HG02623 (cell line): ENCODE data around the gene RPL11.
"Not testable (repeated sequence)": the region's sequence is repeated elsewhere in the genome, so short reads cannot be mapped to it uniquely, and the experiment has no call there.

Experiments
- ATAC-seq: cut with Tn5 transposase; IDR thresholded peaks from one replicate; pipeline ENCODE4 v1.9.1; 2021; ENCODE audit warnings: moderate library complexity; ENCODE audit not compliant: unreplicated experiment

RPL11 gene

GRCh38 chr1:23691499-23692307 is at the start of gene RPL11:
TSS of gene RPL11 (plus strand) at chr1:23691806. CDS start at chr1:23691824, 18 bp downstream.
- peak; percentile 87 for ATAC-seq

DNA sequence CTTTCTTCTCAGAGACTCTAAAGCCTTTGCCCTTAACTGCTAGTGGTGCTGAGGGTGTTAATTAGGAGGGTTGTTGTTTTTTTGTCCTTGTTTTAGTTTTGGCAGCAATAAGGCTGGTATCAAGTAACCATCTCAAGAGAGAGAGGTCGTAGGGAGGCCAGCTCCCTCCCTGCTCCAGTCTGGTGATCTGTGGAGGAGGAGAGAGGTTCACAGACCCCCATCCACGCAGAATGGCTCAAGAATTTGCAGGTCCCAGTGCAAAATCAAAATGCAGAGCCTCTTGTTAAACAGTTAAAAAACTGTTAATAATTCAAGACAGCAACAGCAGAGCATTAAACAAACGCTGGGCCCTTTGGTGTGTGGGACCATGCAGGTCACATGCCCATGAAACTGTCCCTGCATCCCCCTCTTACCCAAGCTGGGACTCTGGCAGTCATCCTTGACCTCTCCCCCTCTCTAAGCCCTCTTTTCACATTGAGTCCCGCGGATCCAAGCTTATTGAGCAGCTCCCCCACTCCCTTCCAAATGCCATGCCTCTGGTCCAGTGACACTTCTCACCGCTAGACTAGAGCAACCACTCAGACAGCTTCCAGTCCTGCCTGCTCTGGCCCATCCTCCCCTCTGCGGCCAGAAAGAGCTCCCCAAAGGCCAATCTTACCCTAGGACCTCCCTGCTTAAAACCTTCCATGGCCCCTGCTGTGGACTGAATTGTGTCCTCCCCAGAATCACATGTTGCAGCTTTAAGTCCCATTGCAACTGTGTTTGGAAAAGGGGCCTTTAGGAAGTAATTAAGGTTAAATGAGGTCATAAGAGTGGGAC is 47.7 kb upstream of the RPL11 start:
- ATAC-seq: no peak

- no peak for ATAC-seq
Observed at GRCh38 chr1:23644555-23644866, 47.1 kb upstream of the RPL11 start.

GRCh38 chr1:23645338-23645737 is 46.3 kb upstream of the RPL11 start:
- ATAC-seq: no peak

- no peak for ATAC-seq
Observed at GRCh38 chr1:23646091-23646490, 45.5 kb upstream of the RPL11 start.

GRCh38 chr1:23646541-23646940 is 45.1 kb upstream of the RPL11 start:
- ATAC-seq: no peak

DNA sequence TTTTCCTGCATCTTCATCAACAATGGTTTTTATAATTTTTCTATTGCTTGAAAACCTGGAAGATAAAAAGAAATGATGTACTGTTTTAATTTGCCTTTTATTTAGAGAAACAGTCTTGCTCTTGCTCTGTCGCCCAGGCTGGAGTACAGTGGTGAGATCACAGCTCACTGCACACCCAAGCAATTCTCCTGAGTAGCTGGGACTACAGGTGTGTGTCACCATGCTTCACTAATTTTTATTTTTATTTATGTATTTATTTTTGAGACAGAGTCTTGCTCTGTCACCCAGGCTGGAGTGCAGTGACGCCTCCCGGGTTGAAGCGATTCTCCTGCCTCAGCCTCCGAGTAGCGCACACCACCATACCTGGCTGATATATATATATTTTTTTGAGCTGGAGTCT is 43.0 kb upstream of the RPL11 start:
- no peak for ATAC-seq

- not testable (repeated sequence) for ATAC-seq
Observed at GRCh38 chr1:23649157-23649556, 42.4 kb upstream of the RPL11 start.

- no peak for ATAC-seq
Observed at GRCh38 chr1:23650344-23650990, 41.1 kb upstream of the RPL11 start.

DNA sequence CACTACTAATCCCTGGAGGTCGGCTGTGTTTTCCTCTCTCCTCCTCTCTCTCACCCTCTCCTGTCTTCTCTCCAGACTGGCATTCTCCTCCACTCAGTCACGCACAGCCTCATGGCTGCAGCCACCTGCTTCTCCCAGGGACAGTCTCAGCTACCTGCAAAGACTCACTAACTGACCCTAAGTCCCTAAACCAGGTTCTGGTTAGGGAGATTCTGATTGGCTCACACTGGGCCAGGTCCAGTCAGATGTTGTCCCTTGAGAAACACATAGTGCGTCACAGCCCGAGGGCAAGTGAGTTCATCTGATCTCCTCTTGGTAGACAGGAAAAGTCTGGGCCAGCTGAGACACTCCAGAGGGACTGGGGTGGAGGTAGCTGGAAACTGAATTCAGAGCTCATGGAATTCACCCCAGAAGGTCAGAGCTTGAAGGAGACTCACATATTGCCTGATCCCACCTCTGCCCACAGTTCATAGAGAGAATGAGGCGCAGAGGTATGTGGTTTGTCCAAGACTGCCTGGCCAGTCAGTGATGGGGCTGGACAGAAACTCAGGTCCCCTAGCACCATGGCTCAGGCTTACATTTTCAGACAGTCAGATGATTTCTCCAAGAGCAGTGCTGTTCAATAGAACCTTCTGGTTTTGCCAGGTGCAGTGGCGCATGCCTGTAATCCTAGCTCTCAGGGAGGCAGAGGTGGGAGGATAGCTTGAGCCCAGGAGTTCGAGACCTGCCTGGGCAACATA is 40.4 kb upstream of the RPL11 start:
- no peak for ATAC-seq

- ATAC-seq: no peak
Observed at GRCh38 chr1:23657659-23658275, 33.8 kb upstream of the RPL11 start.

DNA sequence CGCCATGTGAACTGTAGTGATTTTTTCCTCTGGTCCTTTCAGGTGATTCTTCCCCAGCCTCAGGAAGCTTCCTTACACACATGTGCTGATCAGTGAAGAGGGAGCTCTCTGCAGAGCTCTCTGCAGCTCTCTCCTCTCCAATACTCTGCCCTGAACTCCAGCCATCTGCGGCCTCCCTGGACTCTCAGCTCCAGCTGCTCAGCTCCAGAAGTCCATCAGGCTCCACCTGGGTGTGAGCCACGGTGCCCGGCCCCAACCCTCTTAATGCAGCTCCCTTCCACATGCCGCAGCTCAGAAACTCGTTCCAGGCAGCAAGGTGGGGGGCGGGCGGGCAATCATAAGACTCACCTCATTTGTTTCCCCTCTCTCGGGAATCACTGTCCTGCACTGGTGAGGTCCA is 30.9 kb upstream of the RPL11 start:
- no peak for ATAC-seq

- no peak for ATAC-seq
Observed at GRCh38 chr1:23661887-23662286, 29.7 kb upstream of the RPL11 start.

DNA sequence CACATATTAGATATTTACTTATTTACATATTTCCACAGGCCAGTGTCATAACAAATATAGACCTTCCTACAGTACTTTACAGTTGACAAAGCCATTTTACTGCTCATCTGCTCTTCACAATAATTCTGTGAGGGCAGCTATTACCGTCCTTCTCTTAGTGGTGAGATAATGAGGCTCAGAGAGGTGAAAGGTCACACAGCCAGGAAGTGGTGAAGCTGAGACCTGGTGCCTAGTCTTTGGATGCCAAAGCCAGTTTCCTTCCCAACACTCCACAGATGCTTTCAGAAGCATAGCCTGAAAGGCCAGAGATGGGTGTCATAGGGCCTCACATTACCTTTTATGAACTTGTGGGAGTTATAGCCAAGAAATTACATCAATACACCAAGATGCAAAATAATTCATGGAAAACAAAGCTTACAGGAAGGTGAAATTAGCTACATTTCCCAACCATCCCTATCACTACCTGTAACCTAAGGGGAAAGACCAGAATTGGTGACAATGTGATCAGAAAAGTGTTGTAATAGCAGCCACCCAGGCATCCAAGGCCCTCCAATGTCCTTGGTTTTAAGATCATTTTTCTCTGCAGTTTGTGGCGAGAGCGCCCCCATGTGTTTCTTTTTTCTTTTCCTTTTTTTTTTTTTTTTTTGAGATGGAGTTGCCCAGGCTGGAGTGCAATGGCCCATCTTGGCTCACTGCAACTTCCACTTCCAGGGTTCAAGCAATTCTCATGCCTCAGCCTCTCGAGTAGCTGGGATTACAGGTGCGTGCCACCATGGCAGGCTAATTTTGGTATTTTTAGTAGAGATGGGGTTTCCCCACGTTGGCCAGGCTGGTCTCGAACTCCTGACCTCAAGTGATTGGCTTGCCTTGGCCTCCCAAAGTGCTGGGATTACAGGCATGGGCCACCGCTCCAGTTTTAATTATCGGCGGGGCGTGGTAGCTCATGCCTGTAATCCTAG is 26.5 kb upstream of the RPL11 start:
- no peak for ATAC-seq

DNA sequence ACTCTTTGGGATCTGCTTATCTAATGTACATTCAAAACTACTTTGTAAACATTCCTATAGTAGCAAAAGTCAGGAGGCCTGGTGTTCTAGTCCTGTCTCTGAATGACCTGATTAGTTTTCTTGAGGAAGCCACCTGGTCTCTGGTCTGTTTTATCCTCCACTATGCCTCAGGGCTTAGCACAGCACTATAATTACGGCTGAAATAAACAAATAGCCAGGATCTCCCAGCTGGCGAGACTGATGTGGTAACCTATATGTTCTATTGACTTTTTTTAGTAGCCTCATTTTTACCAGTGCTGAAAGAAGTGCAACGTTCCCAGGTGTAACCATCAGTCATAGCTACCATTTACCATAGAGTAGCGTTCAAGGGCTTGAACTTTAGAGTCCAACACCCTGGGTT is 24.2 kb upstream of the RPL11 start:
- ATAC-seq: no peak

DNA sequence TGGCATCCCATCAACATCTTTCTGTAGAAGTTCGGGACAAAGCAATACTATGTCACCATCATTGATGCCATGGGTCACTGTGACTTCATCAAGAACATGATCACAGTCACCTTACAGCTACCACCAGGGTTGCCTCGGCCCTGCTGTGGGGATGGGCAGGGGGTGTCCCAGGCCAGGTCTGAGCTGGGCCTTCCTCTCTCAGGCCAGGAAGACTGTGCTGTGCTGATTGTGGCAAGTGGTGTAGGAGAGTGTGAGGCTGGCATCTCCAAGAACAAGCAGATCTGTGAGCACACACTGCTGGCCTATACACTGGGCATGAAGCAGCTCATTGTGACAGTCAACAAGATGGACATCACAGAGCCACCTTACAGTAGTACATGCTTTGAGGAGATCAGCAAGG is 20.9 kb upstream of the RPL11 start:
- no peak for ATAC-seq

DNA sequence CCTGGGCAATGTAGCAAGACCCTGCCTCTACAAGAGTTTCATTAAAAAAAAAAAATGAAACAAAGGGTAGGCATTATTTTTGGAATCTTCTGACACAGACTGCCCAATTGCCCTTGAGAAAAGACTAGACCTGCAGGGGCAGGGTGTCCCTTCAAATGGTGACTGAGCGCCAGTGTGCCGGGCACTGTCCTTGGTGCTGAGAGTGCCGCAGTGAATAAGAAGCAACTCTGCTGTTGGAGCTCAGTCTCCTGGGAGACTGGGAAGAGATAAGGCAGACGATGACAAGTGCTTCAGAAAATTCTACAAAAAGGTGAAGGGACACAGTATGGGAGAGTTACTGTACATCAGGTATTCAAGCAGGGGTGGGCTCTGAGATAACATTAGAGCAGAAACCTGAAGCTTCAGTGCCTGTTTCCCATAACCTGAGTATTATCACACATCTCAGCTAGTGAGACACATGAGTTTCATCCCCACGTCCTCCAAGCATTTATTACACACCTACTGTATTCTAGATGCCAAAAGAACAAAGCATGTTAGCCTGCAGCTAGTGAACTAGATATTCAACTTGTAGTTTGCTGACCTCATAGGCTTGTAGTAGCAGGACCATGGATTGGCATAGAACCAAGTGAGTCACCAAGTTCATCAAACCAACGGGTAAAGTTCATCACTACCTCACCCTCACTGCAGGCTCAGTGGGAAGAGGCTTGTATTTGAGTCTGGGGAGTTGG is 18.4 kb upstream of the RPL11 start:
- ATAC-seq: no peak

DNA sequence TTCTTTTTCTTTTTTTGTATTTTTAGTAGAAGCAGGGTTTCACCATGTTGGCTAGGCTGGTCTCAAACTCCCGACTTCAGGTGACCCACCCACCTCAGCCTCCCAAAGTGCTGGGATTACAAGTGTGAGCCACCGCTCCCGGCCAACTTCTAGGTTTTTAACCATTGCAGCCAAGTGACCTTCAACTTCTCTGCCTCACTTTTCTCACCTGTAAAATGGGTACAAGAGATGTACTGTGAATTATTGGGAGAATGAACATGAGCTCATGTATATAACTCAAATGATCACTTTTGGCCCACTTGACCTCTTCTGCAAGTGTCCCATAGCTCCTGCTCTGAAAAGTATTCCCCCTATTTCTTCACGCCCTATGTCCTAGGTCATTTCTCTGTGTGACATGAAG is 11.8 kb upstream of the RPL11 start:
- no peak for ATAC-seq

DNA sequence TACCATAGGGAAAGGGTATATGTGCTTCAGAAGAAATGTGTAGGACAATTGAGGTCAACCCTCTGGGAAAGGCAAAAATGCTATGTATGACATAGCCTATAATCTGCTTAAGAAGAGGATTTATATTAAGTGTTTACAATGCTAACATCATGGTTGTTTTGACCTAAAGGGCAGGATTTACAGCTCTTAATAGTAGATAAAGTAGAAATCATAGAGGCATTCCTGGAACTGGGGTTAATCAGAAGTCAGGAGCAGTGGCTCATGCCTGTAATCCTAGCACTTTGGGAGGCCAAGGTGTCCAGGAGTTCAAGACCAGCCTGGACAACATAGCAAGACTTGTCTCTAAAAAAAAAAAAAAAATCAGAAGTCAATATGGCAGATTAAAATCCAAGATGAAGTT is 8.7 kb upstream of the RPL11 start:
- ATAC-seq: no peak
